Ascending aorta (tissue), 2 donors: ENCODE results near the gene DYNLT2B. TPM values are rescaled to one million over a fixed set of nuclear protein-coding genes. Genes with fewer than 3 reads are reported as not detected.

Source experiments
- DNase-seq, 2 donors: peaks; one replicate each; pipeline ENCODE4 v3.0.0-alpha.2; 2019; ENCODE audit warnings: low spot score in 2 of 2
- H3K27ac ChIP-seq, 2 donors: fragments of 200-600 bp; sonication (generic); one replicate each; pipeline ENCODE4 v1.5.1; 2016 to 2017; ENCODE audit warnings: mild to moderate bottlenecking in 1 of 2
- H3K27me3 ChIP-seq: fragments of 200-600 bp; sonication (generic); one replicate; pipeline ENCODE4 v1.5.1; 2017
- H3K36me3 ChIP-seq, 2 donors: fragments of 200-600 bp; sonication (generic); one replicate each; pipeline ENCODE4 v1.5.1; 2016
- H3K4me1 ChIP-seq, 2 donors: fragments of 200-600 bp; sonication (generic); one replicate each; pipeline ENCODE4 v1.5.1; 2016 to 2017; ENCODE audit warnings: mild to moderate bottlenecking in 1 of 2
- H3K4me3 ChIP-seq, 2 donors: fragments of 200-600 bp; sonication (generic); one replicate each; pipeline ENCODE4 v1.5.1; 2016 to 2017; ENCODE audit warnings: mild to moderate bottlenecking in 1 of 2
- H3K9me3 ChIP-seq, 2 donors: fragments of 200-600 bp; sonication (generic); one replicate each; pipeline ENCODE4 v1.5.1; 2016
- CTCF ChIP-seq, 3 experiments: fragments of 200-600 bp in 2 of 3; fragments of 450-650 bp in 1 of 3; sonication (generic) in 2 of 3; IDR thresholded peaks; one replicate each; pipeline ENCODE4 v1.5.1; 2016 to 2019; ENCODE audit warnings: antibody characterized with exemption in 3 of 3, mild to moderate bottlenecking in 1 of 3, moderate library complexity in 1 of 3
- intact Hi-C: fragments of 100-400 bp; cut with DNase I; formaldehyde crosslinking; loops from one replicate; pipeline ENCODE4 v1.15.1; 2023
- total RNA-seq: library from RNA; depleted of rRNA; stranded (reverse); fragments of >200 nt; gene quantifications from one replicate; pipeline ENCODE4 v1.1.0, GENCODE V29; 2016

The DYNLT2B gene
- total RNA-seq, 1 donor from 2014 or later, result not detected

DNA sequence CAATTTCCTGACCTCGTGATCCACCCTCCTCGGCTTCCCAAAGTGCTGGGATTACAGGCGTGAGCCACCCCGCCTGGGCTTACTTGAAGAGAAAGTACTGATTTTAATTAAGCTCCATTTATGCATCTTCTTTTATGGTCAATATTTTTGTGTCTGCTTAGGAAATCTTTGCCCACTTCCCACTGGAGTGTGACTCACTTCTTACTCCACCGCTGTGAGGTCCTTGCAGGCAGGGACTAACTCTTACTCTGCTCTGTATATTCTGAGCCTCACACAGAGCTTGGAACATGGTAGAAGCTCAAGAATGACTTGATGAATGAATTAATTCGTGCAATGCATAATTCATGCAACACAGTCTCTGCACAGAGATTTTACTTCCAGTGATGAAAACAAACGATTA lies 23.1 kb upstream of the DYNLT2B start:
- Histone ChIP-seq H3K27me3 (no peaks in the 10 kb centered on the region), H3K4me3 (no peak overlapping the region), H3K36me3 (no peaks in the 10 kb centered on the region), H3K9me3 (no peaks in the 10 kb centered on the region), H3K4me1 (no peaks in the 10 kb centered on the region), H3K27ac (no peak overlapping the region)
- TF ChIP-seq CTCF (IDR thresholded peaks at IDR 0.05), result no peak
- intact Hi-C loops, result no loop called here
- no peak for DNase-seq

- H3K4me1 ChIP-seq, result no peaks in the 10 kb centered on the region
- no peaks in the 10 kb centered on the region for H3K27me3 ChIP-seq
- DNase-seq, result no peak
- H3K27ac ChIP-seq, result no peak overlapping the region
- H3K9me3 ChIP-seq, result no peaks in the 10 kb centered on the region
- H3K4me3 ChIP-seq, result no peak overlapping the region
- TF ChIP-seq CTCF (IDR thresholded peaks at IDR 0.05), result no peak
- H3K36me3 ChIP-seq, result no peaks in the 10 kb centered on the region
- intact Hi-C loops, result no loop called here
Observed at GRCh38 chr3:196340466-196340865, 22.4 kb upstream of the DYNLT2B start.

- intact Hi-C loops, result no loop called here
- TF ChIP-seq CTCF (IDR thresholded peaks at IDR 0.05), result no peak
- Histone ChIP-seq H3K27me3 (no peaks in the 10 kb centered on the region), H3K36me3 (no peaks in the 10 kb centered on the region), H3K4me1 (no peaks in the 10 kb centered on the region), H3K27ac (no peak overlapping the region), H3K9me3 (no peaks in the 10 kb centered on the region), H3K4me3 (no peak overlapping the region)
- DNase-seq, result no peak
Observed at GRCh38 chr3:196339493-196340254, 21.6 kb upstream of the DYNLT2B start.

DNA sequence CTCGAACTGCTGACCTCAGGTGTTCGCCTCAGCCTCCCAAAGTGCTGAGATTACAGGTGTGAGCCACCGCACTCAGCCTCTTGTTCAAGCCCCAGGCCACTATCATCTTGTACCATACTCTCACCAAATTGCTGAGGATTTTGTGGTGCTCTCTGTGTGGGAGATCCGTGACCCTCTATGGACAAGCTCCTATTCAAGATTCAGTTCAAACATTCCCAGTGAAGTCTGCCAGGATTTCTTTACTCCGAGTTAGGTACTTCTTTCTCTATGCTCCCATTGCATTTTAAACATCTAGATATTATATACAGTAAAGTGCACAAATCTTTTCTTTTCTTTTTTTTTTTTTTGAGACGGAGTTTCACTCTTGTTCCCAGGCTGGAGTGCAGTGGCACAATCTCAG lies 21.0 kb upstream of the DYNLT2B start:
- Histone ChIP-seq H3K36me3 (no peaks in the 10 kb centered on the region), H3K4me3 (no peak overlapping the region), H3K9me3 (no peaks in the 10 kb centered on the region), H3K27ac (no peak overlapping the region), H3K4me1 (no peaks in the 10 kb centered on the region), H3K27me3 (no peaks in the 10 kb centered on the region)
- intact Hi-C loops, result no loop called here
- DNase-seq, result no peak
- no peak for TF ChIP-seq CTCF (IDR thresholded peaks at IDR 0.05)

DNA sequence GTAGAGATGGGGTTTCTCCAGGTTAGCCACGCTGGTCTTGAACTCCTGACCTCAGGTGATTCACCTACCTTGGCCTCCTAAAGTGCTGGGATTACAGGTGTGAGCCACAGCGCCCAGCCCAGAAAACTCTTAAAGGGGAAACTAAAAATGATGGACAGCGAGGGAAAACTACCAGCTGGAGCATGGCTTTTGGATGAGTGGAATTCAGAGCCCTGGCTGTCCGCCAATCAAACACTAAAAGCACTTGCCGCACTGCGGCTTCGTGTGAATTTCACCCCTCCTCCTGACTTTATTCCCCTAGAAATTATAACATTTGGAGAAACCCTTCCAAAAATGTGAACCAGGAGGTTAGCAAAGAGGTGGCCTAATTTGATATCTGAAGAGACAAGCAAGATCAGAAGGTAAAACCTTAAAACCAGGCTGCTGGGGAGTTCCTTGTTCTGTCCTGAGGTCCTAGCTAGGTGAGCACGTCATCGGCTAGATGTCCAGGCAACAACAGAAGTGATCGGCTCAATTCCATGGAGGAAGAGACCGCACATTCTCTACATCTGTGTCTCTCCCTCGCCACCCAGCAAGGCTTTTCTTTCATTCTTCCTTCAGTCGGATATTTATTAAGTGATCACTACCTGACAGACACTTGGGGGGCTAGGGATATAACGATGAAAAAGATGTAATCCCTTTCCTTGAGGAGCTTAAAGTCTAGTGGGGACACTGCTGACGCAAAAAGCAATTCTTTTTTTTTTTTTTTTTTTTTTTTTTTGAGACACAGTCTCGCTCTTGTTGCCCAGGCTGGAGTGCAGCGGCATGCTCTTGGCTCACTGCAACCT lies 18.5 kb upstream of the DYNLT2B start:
- no peak for TF ChIP-seq CTCF (IDR thresholded peaks at IDR 0.05)
- no peak overlapping the region for H3K4me3 ChIP-seq
- DNase-seq, result no peak
- H3K27ac ChIP-seq, result no peak overlapping the region
- H3K27me3 ChIP-seq, result no peaks in the 10 kb centered on the region
- no peaks in the 10 kb centered on the region for H3K9me3 ChIP-seq
- H3K36me3 ChIP-seq, result no peaks in the 10 kb centered on the region
- intact Hi-C loops, result no loop called here
- H3K4me1 ChIP-seq, result no peaks in the 10 kb centered on the region
